Suprapubic skin (tissue), 4 donors: ENCODE results near the gene TRIM2.

Experiments
- CTCF ChIP-seq, 2 donors: fragments of 200-600 bp in 1 of 2; fragments of 450-650 bp in 1 of 2; sonication (generic) in 1 of 2; IDR thresholded peaks; one replicate each; pipeline ENCODE4 v1.5.1; 2016 to 2019; ENCODE audit warnings: antibody characterized with exemption in 2 of 2, mild to moderate bottlenecking in 1 of 2, moderate library complexity in 1 of 2
- EP300 ChIP-seq: sonication (generic); formaldehyde crosslinking; IDR thresholded peaks from one replicate; pipeline ENCODE4 v1.6.1; 2017; ENCODE audit warnings: antibody characterized with exemption
- POLR2A ChIP-seq, 2 donors: fragments of 450-650 bp; IDR thresholded peaks; one replicate each; pipeline ENCODE4 v1.6.1; 2017; ENCODE audit warnings: antibody characterized with exemption in 2 of 2, mild to moderate bottlenecking in 2 of 2, moderate library complexity in 2 of 2
- POLR2AphosphoS5 ChIP-seq, 3 donors: sonication (generic); formaldehyde crosslinking; IDR thresholded peaks; one replicate each; pipeline ENCODE4 v1.6.1; 2017; ENCODE audit warnings: antibody characterized with exemption in 3 of 3

- TF ChIP-seq CTCF (IDR thresholded peaks at IDR 0.05) (no peak), POLR2AphosphoS5 (IDR thresholded peaks at IDR 0.05) (no peak), POLR2A (IDR thresholded peaks at IDR 0.05) (no peak), EP300 (no peak)
These were observed 118.5 kb downstream of the TRIM2 start for GRCh38 chr4:153322791-153323190.
